GM12878 (cell line): Measurements from ENCODE around the gene CFAP107. TPM values are rescaled to one million over a fixed set of nuclear protein-coding genes. Genes with fewer than 3 reads are reported as not detected.

Experiments
- BACH1 ChIP-seq: fragments of 450-650 bp; IDR thresholded peaks from 2 replicates; pipeline ENCODE4 v1.6.1; 2017; ENCODE audit warnings: mild to moderate bottlenecking, borderline replicate concordance
- BHLHE40 ChIP-seq, 2 experiments: fragments of 450-650 bp in 1 of 2; IDR thresholded peaks; 2 replicates each; pipeline ENCODE4 v1.6.1; 2011 to 2017; ENCODE audit warnings: low read depth in 2 of 2, borderline replicate concordance in 1 of 2, improper control_type of control experiment in 1 of 2, low read length in 1 of 2, mild to moderate bottlenecking in 1 of 2
- E4F1 ChIP-seq: fragments of 450-650 bp; IDR thresholded peaks from 2 replicates; pipeline ENCODE4 v1.6.1; 2018; ENCODE audit warnings: borderline replicate concordance, mild to moderate bottlenecking; ENCODE audit not compliant: partially characterized antibody
- EED ChIP-seq: sonication (generic); IDR thresholded peaks from 2 replicates; pipeline ENCODE4 v1.6.1; 2016; ENCODE audit warnings: antibody characterized with exemption, low read depth
- GABPA ChIP-seq: IDR thresholded peaks from 2 replicates; pipeline ENCODE4 v1.6.1; 2014; ENCODE audit warnings: antibody characterized with exemption, low read depth, mild to moderate bottlenecking, inconsistent platforms
- HCFC1 ChIP-seq: fragments of 150-350 bp; IDR thresholded peaks from 2 replicates; pipeline ENCODE4 v1.6.1; 2014; ENCODE audit warnings: low read length
- NBN ChIP-seq: fragments of 450-650 bp; IDR thresholded peaks from 2 replicates; pipeline ENCODE4 v1.6.1; 2016
- RUNX3 ChIP-seq: IDR thresholded peaks from 2 replicates; pipeline ENCODE4 v1.6.1; 2012; ENCODE audit warnings: low read length, inconsistent platforms
- SIX5 ChIP-seq: IDR thresholded peaks from 2 replicates; pipeline ENCODE4 v1.6.1; 2011; ENCODE audit warnings: mild to moderate bottlenecking, low read depth, low read length, moderate library complexity; ENCODE audit not compliant: severe bottlenecking
- WRNIP1 ChIP-seq: IDR thresholded peaks from 2 replicates; pipeline ENCODE4 v1.6.1; 2011; ENCODE audit warnings: low read depth, low read length, improper control_type of control experiment, borderline replicate concordance
- ZBED1 ChIP-seq: IDR thresholded peaks from 2 replicates; pipeline ENCODE4 v1.6.1; 2016; ENCODE audit warnings: borderline replicate concordance
- polyA plus RNA-seq, 11 experiments: library from polyadenylated mRNA; depleted of rRNA in 4 of 11; unstranded in 6 of 11; stranded (reverse) in 5 of 11; fragments of >200 nt; fragmentation: Nextera tagmentation in 4 of 11; fragmentation: Illumina TruSeq in 1 of 11; extraction: Ambion mirVana in 4 of 11; extraction: Trizol in 1 of 11; gene quantifications; 1 replicate in 1 of 11; 2 replicates in 10 of 11; pipeline versions ENCODE4 v1.2.1 to v1.2.3, GENCODE V29; 2011 to 2016; ENCODE audit warnings: inconsistent platforms in 2 of 11, missing spikeins in 2 of 11, low read depth in 1 of 11
- total RNA-seq, 4 experiments: library from RNA; depleted of rRNA in 3 of 4; stranded (reverse); fragments of >200 nt in 3 of 4; fragmentation: Illumina TruSeq in 1 of 4; extraction: Trizol in 1 of 4; gene quantifications; 2 replicates each; pipeline versions ENCODE4 v1.2.1 to v1.2.3, GENCODE V29; 2013 to 2021
- TF ChIP-seq, protein P1 (sequence below): fragments of 450-650 bp; IDR thresholded peaks from 2 replicates; pipeline ENCODE4 v1.6.1; 2016; ENCODE audit warnings: mild to moderate bottlenecking, moderate library complexity, borderline replicate concordance
- TF ChIP-seq, protein P2 (sequence below): IDR thresholded peaks from 2 replicates; pipeline ENCODE4 v1.6.1; 2012; ENCODE audit warnings: low read depth, low read length, improper control_type of control experiment
- TF ChIP-seq, protein P3 (sequence below): fragments of 450-650 bp; formaldehyde crosslinking; IDR thresholded peaks from 2 replicates; pipeline ENCODE4 v1.5.0; 2022; ENCODE audit warnings: mild to moderate bottlenecking, missing genetic modification characterization

Gene CFAP107
- total and polyA plus RNA-seq, 10 of the 15 experiments (the other 5 are each of a cell fraction or from before 2014, with no cell fraction given) = not detected

GRCh38 chr1:12769976-12770505, 24.0 kb downstream of the CFAP107 start (continued):
- TF ChIP-seq, protein P1, sequence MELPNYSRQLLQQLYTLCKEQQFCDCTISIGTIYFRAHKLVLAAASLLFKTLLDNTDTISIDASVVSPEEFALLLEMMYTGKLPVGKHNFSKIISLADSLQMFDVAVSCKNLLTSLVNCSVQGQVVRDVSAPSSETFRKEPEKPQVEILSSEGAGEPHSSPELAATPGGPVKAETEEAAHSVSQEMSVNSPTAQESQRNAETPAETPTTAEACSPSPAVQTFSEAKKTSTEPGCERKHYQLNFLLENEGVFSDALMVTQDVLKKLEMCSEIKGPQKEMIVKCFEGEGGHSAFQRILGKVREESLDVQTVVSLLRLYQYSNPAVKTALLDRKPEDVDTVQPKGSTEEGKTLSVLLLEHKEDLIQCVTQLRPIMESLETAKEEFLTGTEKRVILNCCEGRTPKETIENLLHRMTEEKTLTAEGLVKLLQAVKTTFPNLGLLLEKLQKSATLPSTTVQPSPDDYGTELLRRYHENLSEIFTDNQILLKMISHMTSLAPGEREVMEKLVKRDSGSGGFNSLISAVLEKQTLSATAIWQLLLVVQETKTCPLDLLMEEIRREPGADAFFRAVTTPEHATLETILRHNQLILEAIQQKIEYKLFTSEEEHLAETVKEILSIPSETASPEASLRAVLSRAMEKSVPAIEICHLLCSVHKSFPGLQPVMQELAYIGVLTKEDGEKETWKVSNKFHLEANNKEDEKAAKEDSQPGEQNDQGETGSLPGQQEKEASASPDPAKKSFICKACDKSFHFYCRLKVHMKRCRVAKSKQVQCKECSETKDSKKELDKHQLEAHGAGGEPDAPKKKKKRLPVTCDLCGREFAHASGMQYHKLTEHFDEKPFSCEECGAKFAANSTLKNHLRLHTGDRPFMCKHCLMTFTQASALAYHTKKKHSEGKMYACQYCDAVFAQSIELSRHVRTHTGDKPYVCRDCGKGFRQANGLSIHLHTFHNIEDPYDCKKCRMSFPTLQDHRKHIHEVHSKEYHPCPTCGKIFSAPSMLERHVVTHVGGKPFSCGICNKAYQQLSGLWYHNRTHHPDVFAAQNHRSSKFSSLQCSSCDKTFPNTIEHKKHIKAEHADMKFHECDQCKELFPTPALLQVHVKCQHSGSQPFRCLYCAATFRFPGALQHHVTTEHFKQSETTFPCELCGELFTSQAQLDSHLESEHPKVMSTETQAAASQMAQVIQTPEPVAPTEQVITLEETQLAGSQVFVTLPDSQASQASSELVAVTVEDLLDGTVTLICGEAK = no peak
- TF ChIP-seq SIX5 (no peak), BACH1 (no peak), BHLHE40 (IDR thresholded peaks at IDR 0.05; ENCODE audit: borderline replicate concordance in 1 of 2, low read depth in 2 of 2, low read length in 1 of 2) (no peak), NBN (no peak), RUNX3 (no peak), HCFC1 (no peak), E4F1 (no peak), GABPA (no peak), EED (no peak), WRNIP1 (no peak), ZBED1 (no peak)
- TF ChIP-seq, protein P2, sequence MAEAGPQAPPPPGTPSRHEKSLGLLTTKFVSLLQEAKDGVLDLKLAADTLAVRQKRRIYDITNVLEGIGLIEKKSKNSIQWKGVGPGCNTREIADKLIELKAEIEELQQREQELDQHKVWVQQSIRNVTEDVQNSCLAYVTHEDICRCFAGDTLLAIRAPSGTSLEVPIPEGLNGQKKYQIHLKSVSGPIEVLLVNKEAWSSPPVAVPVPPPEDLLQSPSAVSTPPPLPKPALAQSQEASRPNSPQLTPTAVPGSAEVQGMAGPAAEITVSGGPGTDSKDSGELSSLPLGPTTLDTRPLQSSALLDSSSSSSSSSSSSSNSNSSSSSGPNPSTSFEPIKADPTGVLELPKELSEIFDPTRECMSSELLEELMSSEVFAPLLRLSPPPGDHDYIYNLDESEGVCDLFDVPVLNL = no peak
- TF ChIP-seq, protein P3, sequence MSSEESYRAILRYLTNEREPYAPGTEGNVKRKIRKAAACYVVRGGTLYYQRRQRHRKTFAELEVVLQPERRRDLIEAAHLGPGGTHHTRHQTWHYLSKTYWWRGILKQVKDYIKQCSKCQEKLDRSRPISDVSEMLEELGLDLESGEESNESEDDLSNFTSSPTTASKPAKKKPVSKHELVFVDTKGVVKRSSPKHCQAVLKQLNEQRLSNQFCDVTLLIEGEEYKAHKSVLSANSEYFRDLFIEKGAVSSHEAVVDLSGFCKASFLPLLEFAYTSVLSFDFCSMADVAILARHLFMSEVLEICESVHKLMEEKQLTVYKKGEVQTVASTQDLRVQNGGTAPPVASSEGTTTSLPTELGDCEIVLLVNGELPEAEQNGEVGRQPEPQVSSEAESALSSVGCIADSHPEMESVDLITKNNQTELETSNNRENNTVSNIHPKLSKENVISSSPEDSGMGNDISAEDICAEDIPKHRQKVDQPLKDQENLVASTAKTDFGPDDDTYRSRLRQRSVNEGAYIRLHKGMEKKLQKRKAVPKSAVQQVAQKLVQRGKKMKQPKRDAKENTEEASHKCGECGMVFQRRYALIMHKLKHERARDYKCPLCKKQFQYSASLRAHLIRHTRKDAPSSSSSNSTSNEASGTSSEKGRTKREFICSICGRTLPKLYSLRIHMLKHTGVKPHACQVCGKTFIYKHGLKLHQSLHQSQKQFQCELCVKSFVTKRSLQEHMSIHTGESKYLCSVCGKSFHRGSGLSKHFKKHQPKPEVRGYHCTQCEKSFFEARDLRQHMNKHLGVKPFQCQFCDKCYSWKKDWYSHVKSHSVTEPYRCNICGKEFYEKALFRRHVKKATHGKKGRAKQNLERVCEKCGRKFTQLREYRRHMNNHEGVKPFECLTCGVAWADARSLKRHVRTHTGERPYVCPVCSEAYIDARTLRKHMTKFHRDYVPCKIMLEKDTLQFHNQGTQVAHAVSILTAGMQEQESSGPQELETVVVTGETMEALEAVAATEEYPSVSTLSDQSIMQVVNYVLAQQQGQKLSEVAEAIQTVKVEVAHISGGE (CRISPR knock-in tag) = no peak
- TF ChIP-seq, all 136 proteins: peak for 0
